NCI-H1930 (cell line): ENCODE measurements around the gene NDRG3.
"Not testable (repeated sequence)": the region's sequence is repeated elsewhere in the genome, so short reads cannot be mapped to it uniquely, and the experiment has no call there.

Experiments used
- DNase-seq, 2 experiments: peaks; one replicate each; lab custom pipeline; 2025; lab: John Stamatoyannopoulos, UW

Gene NDRG3

GRCh38 chr20:36760647-36761046 is 14.8 kb upstream of the NDRG3 start:
- no peak for DNase-seq

- no peak for DNase-seq
These were observed 12.4 kb upstream of the NDRG3 start for GRCh38 chr20:36758276-36758675.

GRCh38 chr20:36756496-36756895 is 10.6 kb upstream of the NDRG3 start:
- no peak for DNase-seq

GRCh38 chr20:36754656-36755222 is 8.8 kb upstream of the NDRG3 start:
- peak; percentile 39 to 42 for DNase-seq

GRCh38 chr20:36752582-36752981 is 6.7 kb upstream of the NDRG3 start:
- no peak for DNase-seq

- DNase-seq: peak; percentile 31 to 81
These were observed 510 bp downstream of the NDRG3 start for GRCh38 chr20:36745234-36745926.

GRCh38 chr20:36744764-36745191 is 1.1 kb downstream of the NDRG3 start:
- DNase-seq: no peak

- DNase-seq: no peak
These were observed 1.6 kb downstream of the NDRG3 start for GRCh38 chr20:36744243-36744642.

- no peak for DNase-seq
These were observed 3.3 kb downstream of the NDRG3 start for GRCh38 chr20:36742558-36742957.

GRCh38 chr20:36741072-36741471 is 4.8 kb downstream of the NDRG3 start:
- DNase-seq: no peak

GRCh38 chr20:36737183-36737499 is 8.7 kb downstream of the NDRG3 start:
- no peak for DNase-seq

- no peak for DNase-seq
These were observed 9.3 kb downstream of the NDRG3 start for GRCh38 chr20:36736451-36737182.

- DNase-seq: no peak
These were observed 13.4 kb downstream of the NDRG3 start for GRCh38 chr20:36732456-36732855.

GRCh38 chr20:36728986-36729385 is 16.9 kb downstream of the NDRG3 start:
- DNase-seq: no peak

GRCh38 chr20:36726168-36726567 is 19.7 kb downstream of the NDRG3 start:
- no peak for DNase-seq

- no peak for DNase-seq
These were observed 25.4 kb downstream of the NDRG3 start for GRCh38 chr20:36720510-36720909.

GRCh38 chr20:36717657-36718056 is 28.2 kb downstream of the NDRG3 start:
- DNase-seq: no peak

GRCh38 chr20:36717021-36717420 is 28.9 kb downstream of the NDRG3 start:
- DNase-seq: no peak

GRCh38 chr20:36712775-36713174 is 33.1 kb downstream of the NDRG3 start:
- DNase-seq: no peak

GRCh38 chr20:36709126-36709525 is 36.8 kb downstream of the NDRG3 start:
- no peak for DNase-seq

- DNase-seq: no peak
These were observed 42.4 kb downstream of the NDRG3 start for GRCh38 chr20:36703530-36703929.

- no peak for DNase-seq
These were observed 45.5 kb downstream of the NDRG3 start for GRCh38 chr20:36700438-36700837.

GRCh38 chr20:36695467-36695866 is 50.4 kb downstream of the NDRG3 start:
- not testable (repeated sequence) for DNase-seq
